Superior temporal gyrus (tissue), 1 donor: ENCODE results near the gene ITM2B.
"Not testable (repeated sequence)": the region's sequence is repeated elsewhere in the genome, so short reads cannot be mapped to it uniquely, and the experiment has no call there.

ENCODE experiments used
- DNase-seq: peaks from one replicate; pipeline ENCODE4 v3.0.0-alpha.2; 2016; ENCODE audit errors: extremely low spot score

The ITM2B gene

DNA sequence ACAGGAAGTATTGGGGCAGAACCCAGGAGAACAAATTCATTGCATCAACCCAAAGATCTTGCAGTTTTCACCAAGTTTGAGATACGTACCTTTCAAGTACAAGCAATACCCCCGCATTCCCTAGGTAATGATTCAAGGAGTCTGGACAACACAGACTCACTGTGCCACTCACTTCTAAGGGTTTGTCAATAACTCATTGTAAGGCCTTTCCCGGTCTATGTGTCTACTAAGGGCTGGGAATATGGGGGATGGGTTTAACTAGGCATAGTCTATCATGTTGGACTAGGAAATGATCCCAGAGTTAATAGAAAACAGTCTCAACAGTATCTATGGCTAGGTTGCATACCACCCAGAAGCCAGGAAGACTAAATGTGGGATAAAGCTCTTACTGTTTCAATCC, 8.3 kb upstream of the ITM2B start:
- DNase-seq: no peak

GRCh38 chr13:48230541-48230940, 2.5 kb upstream of the ITM2B start:
- DNase-seq: no peak

DNA sequence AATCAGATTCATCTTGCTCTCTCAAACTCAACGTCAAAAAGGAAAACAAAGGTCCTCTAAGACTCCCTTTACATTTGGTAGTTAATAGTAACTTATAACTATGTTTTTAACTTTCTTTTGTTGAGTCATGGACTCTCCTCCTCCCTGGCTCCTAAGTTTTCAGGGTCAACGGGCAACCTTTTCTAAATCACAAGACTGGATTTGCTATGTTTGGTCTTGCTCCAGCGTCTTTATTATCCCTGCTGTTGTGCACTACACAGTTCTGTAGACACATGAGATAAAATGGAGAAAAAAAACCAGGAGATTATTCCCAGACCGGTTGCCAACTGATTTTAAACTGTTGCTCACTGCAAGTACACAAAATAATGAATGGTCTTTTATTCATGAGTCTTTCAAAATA, 1.9 kb upstream of the ITM2B start:
- peak; percentile 18 for DNase-seq

DNA sequence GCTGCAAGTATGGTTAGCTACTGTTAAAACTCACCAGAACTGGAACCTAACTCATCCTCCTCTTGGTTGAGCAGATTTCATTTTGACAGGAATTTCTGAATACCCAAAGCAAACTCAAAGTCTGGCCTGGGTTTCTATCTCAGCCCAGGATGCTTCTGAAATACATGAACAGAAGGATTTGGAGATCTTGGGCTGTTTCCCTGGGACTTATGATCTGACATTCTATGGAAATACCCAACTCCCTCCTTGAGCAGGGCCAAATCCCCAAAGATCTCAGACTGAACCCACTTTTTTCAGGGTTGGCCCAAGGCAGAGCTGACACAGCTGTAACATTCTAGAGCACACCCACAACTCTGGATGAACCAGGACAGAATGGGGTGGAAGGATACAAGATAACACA, 1.1 kb upstream of the ITM2B start:
- no peak for DNase-seq

GRCh38 chr13:48232420-48233045, 473 bp upstream of the ITM2B start:
- DNase-seq: peak; percentile 66

DNA sequence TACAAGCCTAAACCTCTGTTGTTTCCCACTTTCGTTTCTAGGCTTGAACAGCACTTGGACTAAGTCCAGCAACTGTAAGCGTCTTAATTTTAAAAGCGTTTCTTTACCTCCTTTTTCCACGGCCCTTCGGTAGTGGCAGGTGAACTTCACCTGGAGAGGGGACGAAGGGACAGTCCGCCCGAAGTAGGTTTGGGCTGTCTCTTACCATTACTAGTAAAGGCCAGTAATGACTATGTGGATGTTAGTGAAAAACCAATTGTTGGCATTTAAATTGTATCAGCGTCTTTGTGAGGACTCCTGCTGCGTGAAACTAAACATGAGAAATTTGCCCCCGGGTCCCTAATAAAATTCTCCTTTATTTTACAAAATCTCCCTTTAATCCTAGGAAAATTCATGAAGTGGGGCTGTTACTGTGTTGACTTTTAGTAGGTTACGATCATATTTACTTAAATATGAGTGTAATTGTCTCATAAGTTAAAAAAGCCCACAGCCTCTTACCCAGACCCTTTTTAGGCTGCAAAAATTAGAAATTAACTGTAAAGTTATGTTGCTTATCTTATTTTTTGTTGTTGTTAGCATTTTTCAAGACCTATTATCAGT, 983 bp downstream of the ITM2B start:
- peak; percentile 81 for DNase-seq

- DNase-seq: peak; percentile 79
Measured at GRCh38 chr13:48234566-48235340, 1.7 kb downstream of the ITM2B start.

DNA sequence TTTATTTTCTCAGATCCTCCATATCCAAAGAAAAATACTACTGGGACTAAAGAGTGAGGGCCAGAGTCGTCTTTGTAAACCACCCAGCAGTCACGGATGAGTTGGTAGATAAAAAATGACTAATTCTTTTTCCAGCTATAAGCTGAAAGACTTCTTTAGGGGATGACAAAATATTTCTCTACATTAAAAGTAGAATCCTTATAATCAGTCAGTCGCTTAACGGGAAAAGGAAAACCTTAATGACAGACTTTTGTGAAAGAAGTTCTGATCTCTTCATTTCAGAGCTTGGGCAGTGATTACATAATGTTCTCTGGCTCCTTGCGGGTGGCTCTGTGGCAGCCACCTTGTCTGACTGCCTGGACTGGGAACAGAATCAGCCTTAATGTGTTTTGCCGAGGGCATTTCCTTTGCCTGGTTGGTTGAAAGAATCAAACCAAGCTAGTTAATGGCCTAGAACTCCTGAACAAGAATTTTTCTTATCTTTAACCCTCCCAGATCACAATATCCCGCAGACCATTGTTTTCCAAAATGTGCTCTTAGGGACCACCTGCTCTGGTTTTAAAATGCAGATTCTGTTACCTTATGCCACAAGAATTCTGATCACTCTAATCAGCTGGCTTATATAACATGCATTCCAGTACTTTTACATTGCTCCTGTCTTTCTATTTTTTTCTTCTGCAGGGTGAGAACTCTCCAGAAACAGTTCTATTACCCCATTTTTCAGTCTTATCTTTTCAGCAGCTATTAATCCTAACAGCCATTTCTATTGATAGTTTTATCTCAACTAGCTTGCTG, 2.5 kb downstream of the ITM2B start:
- DNase-seq: peak; percentile 73

- peak; percentile 55 for DNase-seq
Measured at GRCh38 chr13:48236528-48237353, 3.7 kb downstream of the ITM2B start.

DNA sequence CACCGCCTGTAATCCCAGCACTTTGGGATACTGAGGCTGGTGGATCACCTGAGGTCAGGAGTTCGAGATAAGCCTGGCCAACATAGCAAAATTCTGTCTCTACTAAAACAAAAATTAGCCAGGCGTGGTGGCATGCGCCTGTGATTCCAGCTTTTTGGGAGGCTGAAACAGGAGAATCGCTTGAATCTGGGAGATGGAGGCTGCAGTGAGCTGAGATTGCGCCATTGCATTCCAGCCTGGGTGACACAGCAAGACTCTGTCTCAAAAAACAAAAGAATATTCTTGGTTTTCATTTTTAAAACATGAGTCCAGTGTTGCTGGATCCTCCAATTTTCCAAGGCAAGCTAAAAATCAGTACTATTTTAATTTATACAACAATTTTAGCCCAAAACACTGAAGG, 6.4 kb downstream of the ITM2B start:
- DNase-seq: not testable (repeated sequence)

DNA sequence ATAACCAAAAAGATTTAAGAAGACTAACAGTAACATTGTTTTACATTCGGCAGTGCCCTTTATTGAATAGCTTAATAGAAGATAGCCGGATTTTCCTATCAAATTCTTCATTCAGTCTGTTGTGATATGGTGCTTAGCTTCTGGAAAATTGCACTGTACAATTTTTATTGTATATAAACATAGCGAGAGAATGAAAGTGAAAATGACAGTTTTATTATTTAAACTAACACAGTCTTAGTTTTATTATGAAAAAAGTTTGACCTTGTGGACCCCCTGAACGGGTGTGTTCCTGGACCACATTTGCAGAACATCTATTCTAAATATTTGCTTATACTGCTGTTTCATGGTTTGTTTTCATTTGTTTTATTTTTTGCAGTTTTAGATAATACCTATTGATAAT, 8.6 kb downstream of the ITM2B start:
- no peak for DNase-seq

GRCh38 chr13:48242677-48243076, 9.7 kb downstream of the ITM2B start:
- no peak for DNase-seq

DNA sequence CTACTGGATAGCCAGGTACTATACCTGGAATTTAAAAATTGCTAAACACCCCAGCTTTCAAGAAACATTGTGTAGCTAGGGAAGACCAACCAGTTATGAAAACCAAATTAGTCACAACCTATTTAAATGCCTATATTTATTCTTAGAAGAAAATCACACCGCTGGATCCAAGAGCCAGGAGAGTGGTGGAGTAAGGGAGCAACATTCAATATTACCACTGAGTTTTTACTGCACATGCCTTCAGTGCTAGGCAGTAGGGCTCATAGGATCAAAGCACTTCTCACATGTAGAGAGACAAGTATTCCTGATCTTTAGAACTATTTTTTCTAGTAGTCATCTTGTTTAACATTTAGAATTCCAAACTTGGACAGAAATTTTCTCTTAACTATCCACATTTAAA, 11.2 kb downstream of the ITM2B start:
- DNase-seq: no peak

DNA sequence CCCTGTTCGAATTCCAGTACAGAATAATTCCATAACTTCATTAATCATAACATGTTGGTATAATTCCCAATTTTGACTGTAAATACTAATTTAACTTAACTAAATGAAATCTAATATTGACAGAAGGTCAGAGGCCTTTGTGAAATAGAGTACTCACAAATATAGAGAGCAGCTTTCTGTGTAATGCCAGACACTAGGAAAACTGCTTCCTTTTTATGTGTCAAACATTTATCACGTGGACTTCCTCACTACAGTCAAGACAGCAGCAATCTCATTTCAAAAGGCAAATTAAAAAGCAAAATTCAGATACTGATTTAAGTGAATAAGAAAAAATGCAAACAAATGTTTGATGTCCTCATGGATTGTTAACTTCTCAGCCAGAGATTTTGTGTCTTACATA, 13.1 kb downstream of the ITM2B start:
- DNase-seq: no peak

DNA sequence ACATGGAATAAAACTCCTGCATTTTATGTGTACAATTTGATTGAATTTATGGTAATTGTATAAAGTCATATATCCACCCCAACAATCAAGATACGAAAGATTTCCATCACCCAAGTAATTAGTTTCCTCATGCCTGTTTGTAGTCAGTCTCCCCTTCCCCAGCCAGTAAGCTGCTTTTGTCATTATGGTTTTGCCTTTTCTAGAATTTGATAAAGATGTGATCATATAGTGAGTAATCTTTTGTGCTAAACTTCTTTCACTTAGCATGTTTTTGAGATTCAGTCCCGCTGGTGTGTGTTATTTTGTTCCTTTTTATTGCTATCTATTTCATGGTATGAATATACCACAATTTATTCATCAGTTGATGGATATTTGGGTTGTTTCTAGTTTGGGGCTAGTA, 16.0 kb downstream of the ITM2B start:
- DNase-seq: no peak

GRCh38 chr13:48251611-48252081, 18.6 kb downstream of the ITM2B start:
- DNase-seq: no peak

DNA sequence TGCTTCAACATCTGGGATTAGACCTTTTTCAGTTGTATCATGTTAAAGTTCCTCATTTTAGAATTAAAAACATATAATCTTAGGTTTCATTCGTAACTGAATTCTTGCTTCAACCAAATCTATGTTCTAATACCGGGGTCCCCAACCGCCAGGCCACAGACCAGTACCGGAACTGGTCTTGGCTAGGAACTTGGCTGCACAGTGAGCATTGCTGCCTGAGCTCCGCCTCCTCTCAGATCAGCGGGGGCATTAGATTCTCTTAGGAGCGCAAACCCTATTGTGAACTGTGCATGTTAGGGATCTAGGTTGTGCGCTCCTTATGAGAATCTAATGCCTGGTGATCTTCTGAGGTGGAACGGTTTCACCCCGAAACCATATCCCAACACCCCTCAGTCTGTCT, 19.2 kb downstream of the ITM2B start:
- no peak for DNase-seq

DNA sequence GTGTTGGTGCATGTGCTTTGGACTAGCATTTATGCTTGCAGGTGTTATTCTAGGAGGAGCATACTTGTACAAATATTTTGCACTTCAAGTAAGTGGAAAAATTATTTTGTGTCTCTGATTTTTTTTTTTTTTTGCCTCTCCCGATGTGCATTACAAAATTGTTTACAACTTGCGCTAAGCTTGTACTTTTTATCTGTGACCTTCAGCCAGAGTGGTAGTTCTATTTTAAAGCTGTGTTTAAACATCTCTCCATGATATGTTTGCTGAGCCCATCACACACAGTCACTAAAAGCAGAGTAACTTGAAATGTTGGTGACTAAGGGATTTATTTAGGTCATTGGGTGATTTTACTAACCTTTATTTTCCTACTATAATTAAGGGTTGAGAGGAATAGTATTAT, 20.8 kb downstream of the ITM2B start:
- DNase-seq: no peak

DNA sequence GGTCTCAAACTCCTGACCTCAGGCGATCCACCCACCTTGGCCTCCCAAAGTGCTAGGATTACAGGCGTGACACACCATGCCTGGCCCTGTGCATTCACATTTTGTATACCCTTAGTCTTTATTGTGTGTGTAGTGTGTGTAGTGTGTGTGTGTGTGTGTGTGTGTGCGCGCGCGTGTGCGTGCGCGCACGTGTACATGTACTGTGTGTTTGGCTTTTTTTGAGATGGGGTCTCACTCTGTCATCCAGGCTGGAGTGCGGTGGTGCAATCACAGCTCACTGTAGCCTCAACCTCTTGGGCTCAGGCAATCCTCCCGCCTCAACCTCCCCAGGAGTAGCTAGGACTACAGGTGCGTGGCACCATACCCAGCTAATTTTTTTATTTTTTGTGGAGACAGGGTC, 22.1 kb downstream of the ITM2B start:
- DNase-seq: no peak

GRCh38 chr13:48255954-48256353, 22.9 kb downstream of the ITM2B start:
- no peak for DNase-seq

- no peak for DNase-seq
Measured at GRCh38 chr13:48258002-48258401, 25.0 kb downstream of the ITM2B start.
